ENCODE data around the gene CEP104.
A peak's percentile ranks its signal among the peaks of the same experiment; 100 is the strongest.

CEP104 gene

DNA sequence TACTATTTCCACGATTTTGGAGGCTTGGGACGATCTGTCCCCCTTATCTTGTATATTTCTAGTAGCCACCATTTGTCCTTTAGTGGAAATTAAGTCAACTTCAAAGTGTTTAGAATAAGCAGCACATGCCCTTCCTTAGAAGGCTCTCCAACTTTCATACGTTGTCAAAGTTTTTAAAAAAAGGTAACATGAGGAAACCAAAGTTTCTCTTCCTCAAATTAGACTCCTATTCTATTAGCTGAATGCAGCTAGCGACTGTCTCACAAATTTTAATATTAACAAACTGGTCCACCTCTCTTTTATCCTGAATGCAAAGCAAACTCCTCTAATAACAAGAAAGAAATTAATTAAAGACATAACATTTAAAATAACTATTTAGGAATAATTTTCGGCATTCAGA lies 36.2 kb upstream of the CEP104 start:
- DNase-seq: no peak

DNA sequence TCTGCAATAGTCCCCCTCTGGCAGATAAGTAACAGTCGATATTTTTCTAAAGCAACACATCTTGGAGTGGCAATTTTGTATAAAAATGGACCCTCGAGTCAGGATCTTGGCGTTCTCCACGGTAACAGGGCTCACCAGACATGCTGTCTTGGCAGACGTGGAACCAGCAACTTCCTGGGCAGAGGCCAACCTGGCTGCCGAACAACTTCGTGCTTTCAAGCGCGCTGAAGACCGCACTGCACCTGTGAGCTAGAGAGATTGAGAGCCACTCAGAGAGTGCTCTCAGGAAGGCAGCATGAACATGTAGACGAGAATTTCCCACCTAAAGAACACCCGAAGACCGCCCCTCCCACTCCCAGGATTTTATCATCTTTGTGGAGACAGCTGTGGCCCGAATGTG lies 35.7 kb upstream of the CEP104 start:
- no peak for DNase-seq

DNA sequence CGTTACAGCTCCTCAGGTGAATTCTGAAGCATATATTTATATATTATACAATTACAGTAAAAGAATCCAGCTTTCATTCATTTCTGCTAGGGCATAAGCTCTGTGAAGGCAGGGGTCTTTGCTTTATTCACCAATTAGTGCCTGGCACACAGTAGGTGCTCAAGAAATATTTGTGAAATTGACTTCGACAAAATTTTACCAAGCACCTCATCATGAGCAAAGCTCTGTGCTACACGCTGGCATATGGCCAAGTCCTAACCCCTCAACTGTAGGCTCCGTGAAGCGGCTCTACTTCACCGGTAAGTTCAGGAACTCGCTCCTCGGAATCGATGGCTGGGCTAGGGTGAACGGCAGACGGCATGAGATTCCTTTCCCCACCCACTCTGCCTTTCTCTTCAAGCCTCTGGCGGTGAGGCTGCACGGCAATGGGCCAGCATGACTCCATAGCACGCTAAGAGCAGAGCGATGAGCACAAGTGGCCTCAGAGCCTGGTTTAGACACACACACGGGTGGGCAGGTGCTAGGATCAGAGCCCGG lies 34.4 kb upstream of the CEP104 start:
- DNase-seq: no peak

DNA sequence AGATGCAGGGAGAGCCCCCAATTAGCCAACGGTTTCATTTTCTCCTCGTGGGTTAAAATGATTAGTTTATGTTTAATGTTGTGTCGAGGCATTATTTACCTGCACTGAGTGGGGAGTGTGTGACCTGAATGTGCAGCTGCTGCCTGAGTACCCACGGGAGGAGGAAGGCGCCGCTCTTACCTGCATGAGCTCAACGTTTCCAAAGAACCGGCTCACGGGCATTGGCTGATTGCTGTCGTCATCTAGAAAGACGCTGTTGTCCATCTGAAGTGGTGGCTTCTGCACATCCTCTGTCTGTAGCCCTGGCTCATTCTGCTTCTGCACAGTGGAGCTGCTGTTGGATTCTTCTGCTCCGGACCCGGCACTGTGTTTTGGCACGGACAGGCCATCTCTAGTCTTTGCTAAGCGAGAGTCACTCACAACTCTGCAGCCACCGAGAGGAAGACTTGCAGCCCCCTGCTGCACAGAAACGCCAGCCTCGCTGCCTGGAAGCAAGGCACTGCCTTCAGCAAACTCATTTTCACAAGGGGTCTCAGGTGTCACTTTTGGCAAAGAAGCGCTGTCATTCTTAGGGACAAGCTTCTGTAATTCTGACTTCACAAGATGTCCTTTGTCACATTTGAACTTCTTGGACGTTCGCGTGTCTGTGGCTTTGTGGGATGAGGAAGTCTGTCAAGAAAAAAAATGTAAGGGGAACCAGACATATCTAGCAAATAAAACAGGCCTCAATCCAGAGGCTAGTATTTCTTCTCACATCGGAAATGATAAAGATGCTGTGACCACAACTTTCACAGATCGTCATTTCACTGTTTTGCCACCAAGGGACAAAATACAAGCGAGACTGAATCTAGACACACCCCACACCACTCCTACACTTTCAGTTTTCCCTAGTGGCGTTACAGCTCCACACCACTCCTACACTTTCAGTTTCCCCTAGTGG lies 33.6 kb upstream of the CEP104 start:
- DNase-seq: peak; percentile 74 to 87

DNA sequence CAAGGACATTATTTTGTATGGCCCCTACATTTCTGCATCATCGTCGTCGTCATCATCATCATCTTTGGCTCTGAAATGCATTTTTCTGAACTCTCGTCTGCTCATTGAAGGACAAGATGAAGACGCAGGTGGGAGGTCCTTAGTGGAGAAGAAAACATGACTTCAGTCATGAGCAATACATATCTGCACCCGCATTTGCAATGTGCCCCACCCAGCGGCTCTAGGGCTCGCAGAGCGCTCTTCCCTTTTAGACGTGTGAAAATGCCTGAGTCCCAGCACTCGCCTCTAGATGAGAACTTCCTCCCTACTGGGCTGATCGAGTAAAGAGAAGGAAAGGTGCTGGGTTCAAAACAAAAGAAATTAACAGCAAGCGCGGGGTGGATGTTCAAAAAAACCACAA lies 32.9 kb upstream of the CEP104 start:
- DNase-seq: peak; percentile 67 to 71

DNA sequence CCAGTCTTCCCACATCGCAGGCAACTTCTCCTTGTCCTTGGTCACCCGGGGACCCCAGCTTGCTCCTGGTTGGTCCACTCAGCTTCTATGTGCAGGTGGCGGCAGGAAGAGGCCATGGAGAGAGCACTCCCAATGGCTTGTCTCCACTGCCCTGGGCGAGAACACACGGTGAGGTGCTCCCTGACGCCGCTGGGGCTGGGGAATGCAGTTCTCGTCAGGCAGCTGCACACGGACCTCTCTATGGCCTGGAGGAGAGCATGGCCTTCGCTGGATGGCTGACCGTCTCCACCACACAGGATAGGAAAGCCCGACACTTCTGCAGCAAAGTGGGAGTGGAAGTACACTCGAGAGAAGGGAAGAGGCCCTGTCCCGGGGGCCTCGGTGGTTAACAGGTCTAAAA lies 31.3 kb upstream of the CEP104 start:
- DNase-seq: no peak

DNA sequence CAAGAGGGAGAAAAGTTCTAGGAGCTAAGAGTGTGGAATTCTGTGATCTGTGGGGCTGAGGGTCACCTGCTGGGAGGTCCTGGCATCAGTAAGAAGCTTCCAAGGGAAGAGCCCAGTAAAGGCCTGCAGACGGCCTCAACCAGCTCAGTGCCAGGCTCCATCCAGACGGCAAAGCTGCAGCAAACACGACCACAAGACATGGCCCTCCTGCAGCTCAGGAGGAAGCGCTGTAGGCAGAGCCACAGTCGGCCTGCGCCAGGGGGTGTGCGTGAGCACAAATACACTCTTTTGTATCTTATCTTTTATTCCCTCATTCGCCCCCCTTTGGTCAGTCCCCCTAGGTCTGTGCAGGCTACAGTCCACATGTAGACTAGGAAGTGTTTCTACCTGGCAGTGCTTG lies 29.7 kb upstream of the CEP104 start:
- DNase-seq: no peak

DNA sequence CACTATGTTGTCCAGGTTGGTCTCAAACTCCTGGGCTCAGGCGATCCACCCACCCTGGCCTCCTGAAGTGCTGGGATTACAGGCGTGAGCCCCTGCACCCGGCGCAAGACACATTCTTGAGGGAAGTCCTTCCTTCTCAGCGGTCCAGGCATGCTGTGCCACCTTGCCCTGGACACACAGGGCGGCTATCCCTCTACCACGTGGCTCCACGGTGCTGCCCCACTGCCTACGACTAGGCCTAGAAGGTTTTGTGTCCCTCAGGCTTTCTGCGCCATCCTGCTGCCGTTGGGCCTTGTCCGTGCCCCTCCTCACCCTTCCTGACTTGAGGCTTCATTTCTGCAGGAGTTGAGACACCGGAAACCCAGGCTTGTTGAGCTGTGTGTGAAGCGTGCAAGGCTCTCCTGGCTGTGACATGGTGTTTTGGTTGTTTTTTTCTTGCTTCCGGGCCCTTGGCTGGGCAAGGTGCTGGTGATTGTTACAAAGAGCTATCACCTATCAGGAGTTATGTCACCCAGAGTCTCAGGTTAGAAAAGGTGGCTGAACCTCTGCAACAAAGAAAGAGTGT lies 29.2 kb upstream of the CEP104 start:
- no peak for DNase-seq

DNA sequence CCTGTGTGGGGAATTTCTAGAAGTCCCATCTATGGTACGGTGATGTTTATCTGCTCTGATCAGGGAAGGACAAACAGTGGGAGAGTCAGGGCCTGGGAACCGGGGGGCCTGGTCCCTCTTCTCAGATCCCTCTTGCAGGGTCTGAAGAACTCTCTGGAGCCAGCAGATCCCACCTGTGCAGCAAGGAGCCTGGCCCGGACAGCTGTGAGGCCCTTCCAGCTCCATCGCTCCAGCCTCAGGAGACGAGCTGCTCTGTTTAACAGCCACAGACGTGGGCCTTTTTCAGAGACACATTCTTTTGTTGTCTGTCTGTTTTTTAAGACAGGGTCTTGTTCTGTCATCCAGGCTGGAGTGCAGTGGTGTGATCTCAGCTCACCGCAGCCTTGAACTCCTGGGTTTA lies 28.6 kb upstream of the CEP104 start:
- DNase-seq: no peak

DNA sequence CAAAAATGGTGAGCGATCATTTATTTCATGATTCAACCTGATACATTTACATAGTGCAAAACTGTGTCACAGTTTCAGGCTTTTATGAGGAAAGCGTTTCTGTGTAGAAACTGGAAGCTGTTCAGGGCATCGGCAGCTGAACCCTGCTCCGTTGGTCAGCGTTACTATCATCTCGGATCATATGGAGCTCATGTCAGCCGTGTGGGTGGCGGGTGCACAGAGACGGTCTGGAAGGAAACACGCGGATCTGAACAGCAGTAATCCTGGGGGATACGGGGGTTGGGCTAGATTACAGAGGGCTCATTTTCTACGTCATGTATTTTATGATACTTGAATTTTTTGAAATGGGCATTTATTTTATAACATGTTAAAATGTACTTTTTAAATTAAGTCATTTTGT lies 28.0 kb upstream of the CEP104 start:
- no peak for DNase-seq

DNA sequence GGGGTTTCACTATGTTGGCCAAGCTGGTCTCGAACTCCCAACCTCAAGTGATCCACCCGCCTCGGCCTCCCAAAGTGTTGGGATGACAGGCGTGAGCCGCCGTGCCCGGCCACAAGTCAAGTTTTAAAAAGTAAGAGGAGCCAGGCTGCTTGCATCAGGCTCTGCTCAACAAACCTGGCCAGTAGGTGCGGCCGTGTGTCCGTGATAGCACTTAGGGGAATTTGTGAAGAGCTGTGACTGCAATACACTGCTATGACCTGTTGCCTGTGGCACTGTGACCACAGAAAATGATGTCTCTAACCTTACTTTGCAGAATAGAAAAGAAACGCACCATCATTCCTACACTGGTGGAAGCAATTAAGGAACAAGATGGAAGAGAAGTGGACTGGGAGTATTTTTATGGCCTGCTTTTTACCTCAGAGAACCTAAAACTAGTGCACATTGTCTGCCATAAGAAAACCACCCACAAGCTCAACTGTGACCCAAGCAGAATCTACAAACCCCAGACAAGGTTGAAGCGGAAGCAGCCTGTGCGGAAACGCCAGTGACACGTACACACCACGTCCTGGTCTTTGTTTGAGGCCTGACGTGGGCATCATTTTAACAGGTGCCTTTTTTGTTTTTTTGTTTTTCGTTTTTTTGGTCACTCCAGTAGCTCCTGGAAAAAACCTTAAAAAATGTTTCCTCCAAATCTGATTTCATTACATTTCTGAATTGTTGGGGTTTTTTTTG lies 26.3 kb upstream of the CEP104 start:
- DNase-seq: no peak

DNA sequence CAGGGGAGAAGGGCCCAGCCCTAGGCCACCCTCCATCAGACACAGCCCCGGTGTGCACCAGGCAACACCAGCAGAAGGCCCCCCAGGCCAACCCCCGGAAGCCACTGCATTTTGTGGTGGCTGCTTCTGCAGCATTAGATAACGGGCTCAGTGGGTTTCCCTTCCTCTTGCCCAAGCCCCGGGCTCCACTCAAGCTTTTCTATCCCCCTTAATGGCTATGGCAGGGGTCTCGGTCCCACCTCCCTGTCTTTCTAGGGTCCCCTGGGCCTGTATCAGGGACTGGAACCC lies 24.1 kb upstream of the CEP104 start:
- no peak for DNase-seq

DNA sequence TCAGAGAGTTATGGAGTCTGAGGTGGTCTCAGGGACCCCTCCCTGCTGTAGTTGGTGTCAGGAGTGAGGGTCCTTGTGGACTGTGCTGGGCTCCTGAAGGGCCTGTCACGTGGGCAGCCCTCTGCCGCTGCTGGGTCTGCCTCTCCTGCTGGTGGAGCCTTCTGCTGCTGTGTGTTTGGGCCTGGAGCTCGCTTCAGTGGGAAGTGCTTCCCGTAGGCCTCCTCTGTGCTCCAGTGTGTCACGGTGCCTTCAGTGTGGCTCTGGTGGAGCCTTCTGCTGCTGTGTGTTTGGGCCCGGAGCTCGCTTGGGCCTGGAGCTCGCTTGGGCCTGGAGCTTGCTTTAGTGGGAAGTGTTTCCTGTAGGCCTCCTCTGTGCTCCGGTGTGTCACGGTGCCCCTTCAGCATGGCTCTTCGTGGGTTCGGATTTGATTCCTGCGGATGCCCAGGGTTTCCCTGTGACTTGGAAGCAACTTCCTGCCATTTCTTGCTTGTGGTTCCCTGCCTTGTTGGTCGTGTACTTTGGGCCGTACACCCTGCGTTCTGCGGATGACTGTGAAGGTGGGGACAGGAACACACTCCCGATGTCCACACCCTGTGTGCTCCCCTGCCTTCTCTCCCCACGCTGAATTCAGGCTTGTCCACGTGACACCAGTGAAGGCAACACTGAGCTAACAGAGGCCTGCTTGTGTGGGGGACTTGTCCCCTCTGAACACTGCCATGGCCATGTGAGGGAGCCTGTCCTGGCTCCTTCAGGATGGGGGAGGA lies 23.6 kb upstream of the CEP104 start:
- no peak for DNase-seq

DNA sequence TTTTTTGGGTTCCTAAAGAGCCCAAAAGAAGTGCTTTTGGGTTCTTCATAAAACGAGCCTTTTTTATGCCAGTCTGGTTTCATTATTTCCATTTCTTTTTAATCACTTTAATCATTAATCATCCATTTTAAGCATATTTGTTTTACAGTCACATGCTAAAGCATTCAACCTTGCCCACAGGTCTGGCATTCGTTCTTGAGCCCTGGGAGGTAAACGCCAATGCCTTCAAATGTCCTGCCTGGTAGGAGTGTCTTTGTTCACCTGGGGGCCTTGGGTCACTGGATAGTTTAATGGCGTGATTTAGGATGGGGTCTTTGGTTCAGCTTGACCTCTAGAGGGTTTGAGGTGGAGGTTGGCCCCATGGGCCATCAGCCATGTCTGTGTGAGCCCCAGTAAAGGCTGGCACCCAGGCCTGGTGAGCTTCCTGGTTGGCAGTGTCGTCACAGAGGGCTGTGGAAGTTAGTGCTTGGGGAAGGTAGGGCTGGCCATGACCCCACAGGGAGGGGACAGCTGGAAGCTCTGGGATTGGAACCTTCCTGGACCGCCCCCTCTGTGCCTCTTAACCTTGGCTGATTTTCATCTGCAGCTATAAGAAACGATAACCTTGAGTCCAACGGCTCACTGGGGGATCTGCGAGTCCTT lies 22.9 kb upstream of the CEP104 start:
- no peak for DNase-seq

DNA sequence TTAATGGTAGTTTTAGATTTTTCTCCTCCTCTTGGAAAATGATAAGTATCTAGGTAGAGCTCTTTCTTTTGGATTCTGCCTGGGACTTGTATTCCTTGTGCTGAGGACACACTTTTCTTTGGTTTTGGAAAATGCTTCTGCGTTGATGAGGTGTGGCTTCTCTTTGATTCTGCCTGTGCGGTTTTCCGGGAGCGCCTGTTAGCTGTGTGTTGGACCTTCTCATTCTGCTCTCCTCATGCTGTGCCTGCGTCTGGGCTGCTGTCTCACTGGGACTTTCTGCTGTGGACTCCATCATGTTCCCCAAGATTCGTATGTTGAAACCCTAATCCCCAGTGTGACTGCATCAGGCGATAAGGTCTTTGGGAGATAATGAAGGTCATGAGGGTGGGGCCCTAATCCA lies 22.1 kb upstream of the CEP104 start:
- no peak for DNase-seq

DNA sequence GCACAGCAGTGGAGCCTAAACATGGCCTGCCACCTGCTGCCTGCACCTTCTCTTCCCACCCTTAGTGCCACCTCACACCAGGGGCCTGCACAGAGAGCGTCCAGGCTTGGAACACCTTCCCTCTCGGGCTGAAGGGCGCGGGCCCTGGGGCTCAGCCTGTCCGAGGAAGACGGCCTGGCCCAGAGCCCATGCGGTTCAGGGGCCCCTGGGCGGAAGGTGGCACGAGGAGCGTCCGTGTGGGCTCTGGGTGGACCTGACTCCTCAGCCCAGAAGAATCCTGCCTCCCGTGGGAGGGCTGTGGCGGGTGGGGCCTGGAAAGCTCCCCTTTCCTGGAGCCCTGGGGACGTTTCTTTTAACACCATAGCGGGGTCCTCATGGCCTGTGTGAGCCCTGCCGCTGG lies 19.7 kb upstream of the CEP104 start:
- DNase-seq: no peak

DNA sequence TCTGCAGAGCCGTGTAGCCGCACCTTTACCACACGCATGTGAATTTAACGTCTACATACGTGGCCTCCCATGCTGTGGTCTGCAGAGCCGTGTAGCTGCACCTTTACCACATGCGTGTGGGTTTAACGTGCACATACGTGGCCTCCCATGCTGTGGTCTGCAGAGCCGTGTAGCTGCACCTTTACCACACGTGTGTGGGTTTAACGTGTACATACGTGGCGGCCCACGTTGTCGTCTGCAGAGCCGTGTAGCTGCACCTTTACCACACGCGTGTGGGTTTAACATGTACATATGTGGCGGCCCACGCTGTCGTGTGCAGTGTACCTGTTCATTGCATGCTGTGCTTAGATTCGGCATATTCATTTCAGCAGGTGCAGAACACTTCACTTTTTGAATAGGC lies 17.7 kb upstream of the CEP104 start:
- DNase-seq: no peak

DNA sequence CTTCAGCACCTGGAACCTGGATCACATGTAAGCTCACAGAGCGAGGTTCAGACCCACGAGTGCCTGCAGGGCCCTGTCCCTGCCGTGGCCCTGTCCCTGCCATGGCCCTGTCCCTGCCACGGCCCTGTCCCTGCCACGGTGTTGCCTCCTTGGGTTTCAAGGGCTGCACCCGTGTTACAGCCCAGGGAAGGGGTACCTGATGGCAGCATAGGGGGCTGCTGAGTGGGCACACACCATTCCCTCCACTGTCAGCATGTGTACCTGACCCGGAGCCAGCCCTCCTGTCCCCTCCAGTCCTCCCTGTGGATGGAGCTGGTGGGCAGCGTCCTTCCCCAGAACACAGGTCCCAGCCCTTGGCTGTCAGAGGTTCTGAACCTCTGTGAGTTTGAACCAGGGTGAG lies 15.5 kb upstream of the CEP104 start:
- DNase-seq: no peak

DNA sequence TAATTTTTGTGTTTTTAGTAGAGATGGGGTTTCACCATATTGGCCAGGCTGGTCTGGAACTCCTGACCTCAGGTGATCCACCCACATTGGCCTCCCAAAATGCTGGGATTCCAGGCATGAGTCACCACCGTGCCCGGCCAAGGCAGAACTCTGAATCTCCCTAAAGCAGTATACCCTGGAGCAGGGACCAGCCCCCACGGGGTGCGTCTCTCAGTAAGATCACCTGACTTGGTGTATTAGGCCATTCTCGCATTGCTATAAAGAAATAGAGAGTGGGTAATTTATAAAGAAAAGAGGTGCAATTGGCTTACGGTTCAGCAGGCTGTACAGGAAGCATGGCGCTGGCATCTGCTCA lies 14.4 kb upstream of the CEP104 start:
- DNase-seq: no peak

DNA sequence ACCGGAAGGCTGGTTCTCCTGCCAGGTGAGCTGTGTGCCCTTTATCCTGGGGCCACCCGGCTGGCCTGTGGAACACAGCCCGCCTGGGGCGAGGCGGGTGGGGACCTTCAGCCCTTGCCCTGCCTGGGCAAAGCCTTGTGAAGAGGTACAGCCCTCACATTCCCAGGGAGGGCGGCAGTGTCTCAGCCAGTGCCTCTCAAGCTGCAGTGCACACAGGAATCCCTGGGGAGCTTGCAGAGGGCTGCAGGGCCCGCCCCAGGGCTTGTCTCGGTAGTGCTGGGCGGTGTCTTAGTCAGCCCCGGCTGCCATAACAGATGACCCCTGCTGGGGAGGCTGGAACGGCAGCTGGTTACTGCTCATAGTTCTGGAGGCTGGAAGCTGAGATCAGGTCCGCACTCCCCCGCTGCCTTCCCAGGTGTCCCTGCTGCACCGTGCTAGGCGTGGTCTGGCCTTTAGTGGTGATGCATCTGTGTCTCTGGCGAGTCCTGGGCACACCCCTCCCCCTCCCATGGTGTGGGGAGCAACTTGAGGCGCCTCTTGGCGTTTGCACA lies 12.8 kb upstream of the CEP104 start:
- no peak for DNase-seq

DNA sequence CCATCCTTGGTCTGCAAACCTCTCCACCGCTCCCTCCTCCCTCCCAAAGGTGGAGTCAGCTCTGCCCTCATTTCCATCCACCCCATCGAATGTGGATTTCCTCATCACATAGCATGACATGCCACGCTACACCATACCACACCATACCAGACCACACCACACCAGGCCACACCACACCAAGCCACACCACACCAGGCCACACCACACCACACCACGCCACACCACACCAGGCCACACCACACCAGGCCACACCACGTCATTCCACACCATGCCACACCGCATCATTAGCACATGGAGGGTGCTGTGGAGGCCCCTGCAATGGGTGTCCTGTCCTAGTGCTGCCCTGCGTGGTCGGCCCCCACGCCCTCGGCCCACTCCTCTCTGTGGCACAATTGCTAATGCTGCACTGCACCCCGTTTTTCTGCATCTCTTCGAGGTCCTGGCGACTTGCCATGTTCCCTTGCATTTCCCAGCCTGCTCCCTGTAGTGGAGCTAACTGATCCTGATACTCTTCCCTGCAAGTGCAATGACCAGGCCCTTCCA lies 11.5 kb upstream of the CEP104 start:
- DNase-seq: no peak

DNA sequence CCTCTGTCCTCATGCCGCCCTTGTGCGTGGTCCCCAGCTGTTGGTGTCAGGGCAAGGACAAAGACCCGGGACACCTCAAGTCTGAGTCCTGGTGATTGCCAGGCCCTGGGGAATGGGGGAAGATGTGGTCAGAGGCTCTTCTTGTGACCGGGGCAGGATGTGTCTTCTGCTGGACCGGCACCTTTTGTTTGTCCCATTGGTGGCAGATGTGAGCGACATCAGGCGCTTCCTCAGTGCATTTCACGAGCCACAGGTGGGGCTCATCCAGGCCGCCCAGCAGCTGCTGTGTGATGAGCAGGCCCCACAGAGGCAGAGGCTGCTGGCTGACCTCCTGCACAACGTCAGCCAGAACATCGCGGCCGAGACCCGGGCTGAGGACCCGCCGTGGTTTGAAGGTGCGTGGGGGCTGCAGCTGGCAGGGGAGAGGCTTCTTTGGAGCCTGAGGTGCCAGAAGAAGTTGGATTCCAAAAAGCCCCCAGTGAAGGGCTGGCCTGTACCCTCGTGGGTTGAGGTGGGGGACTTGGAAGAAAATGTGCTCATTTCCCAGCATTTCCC lies 8.7 kb upstream of the CEP104 start:
- no peak for DNase-seq
